Measurements from ENCODE around the gene ART1.
"Not testable (repeated sequence)": the region's sequence is repeated elsewhere in the genome, so short reads cannot be mapped to it uniquely, and the experiment has no call there.

The ART1 gene, protein sequence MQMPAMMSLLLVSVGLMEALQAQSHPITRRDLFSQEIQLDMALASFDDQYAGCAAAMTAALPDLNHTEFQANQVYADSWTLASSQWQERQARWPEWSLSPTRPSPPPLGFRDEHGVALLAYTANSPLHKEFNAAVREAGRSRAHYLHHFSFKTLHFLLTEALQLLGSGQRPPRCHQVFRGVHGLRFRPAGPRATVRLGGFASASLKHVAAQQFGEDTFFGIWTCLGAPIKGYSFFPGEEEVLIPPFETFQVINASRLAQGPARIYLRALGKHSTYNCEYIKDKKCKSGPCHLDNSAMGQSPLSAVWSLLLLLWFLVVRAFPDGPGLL

DNA sequence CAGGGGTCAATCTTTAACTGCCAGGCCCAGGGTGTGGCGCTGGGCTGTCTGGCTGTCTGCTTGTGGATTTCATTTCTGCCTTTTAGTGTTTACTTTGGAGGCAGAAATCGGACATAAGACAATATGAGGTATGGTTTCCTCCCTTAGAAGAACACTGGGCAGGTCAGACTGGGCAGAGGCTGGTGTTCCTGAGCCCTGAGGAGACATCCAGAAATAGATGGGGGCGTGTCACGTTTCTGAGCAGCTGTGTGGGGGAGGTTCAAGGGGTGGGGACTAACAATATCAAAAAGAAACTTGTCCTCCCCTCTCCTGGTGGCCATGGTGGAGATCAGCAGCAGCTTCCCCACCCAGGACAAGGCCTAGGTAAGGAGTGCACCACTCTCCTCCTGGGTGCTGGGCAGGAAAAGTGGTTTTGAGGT lies at the start of gene ART1:
Gene ART1, plus strand, starts transcription at position 312 of the 419 bp plus-strand sequence. CDS start 14,086 bp downstream, outside the sequence.
- DNase-seq (ENCODE audit: low spot score), result peak; percentile 22

DNA sequence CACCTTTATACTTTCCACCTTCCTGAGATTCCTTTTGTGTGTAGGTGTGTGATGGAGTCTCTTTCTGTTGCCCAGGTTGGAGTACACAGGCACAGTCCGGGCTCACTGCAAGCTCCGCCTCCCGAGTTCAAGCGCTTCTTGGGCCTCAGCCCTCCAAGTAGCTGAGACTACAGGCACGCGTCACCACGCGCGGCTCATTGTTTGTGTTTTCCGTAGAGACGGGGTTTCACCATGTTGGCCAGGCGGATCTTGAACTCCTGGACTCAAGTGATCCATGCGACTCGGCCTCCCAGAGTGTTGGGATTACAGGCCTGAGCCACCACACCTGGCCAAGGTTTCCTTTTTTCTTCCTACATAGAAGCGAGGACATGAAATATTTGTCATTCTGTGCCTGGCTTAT lies 47.2 kb upstream of the ART1 start:
- not testable (repeated sequence) for DNase-seq (ENCODE audit: low spot score)

DNA sequence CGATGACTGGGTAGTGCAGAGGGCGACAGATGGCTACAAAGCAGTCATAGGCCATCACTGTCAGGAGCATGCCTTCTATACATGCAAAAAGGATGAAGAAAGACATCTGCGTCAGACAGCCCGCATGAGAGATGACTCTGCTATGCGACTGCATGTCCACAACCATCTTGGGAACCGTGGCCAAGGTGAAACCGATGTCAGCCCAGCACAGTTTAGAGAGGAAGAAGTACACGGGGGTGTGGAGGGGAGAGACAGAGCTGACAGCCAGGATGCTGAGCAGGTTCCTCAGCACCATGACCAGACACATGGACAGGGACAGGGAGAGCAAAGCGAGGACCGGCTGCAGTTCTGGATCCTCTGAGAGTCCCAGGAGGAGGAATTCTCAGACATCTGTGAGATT lies 44.7 kb upstream of the ART1 start:
- not testable (repeated sequence) for DNase-seq (ENCODE audit: low spot score)

DNA sequence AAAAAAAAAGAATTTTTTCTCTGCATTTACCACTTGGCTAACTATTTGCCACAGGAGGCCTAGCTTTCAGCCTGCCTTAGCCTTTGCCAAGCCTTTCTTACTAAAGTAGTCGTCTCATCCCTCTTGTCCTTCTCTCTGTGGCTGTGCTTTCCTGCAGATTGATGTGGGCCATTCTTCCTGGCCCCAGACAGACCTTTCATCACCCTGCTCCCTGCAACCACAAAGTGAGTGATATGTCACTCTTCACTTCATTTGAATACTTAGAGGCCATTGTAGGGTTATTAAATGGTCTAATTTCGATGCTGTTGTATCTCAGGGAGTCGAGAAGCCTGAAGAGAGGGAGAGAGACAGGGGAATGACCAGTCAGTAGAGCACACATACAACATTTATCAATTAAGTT lies 40.8 kb upstream of the ART1 start:
- no peak for DNase-seq (ENCODE audit: low spot score)

DNA sequence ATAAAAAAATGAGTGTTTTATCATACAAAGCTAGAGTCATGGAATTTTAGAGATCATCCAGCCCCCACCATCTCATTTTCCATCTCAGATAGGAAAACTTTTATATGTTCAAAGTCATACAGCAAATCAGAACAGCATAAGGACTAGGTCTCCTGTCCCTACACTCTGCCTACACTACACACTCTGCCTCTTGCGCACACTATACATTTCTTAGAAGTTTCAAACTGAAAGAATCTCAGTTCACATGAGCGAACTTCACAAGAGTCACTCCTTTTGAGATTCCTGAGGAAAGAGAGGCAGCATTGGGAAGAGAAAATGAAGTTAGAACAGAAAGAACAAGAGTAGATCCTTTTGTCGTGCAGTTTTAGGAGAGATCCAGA lies 39.7 kb upstream of the ART1 start:
- no peak for DNase-seq (ENCODE audit: low spot score)

DNA sequence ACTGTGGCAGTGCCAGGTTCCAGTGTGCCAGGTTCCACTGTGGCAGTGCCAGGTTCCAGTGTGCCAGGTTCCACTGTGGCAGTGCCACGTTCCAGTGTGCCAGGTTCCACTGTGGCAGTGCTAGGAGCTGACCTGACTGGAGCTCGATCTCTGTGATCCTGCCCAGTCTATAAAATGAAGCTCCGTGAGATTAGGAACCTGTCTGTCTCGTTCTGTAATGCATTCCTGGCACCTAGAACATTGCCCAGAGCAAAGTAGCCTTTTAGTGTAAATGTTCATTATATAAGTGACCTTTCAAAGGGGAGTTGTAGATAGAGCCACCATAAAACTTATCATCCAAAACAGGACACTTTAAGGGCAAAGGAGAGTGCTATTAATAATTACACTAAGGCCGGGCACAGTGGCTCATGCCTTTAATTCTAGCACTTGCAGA lies 39.1 kb upstream of the ART1 start:
- DNase-seq (ENCODE audit: low spot score), result no peak

DNA sequence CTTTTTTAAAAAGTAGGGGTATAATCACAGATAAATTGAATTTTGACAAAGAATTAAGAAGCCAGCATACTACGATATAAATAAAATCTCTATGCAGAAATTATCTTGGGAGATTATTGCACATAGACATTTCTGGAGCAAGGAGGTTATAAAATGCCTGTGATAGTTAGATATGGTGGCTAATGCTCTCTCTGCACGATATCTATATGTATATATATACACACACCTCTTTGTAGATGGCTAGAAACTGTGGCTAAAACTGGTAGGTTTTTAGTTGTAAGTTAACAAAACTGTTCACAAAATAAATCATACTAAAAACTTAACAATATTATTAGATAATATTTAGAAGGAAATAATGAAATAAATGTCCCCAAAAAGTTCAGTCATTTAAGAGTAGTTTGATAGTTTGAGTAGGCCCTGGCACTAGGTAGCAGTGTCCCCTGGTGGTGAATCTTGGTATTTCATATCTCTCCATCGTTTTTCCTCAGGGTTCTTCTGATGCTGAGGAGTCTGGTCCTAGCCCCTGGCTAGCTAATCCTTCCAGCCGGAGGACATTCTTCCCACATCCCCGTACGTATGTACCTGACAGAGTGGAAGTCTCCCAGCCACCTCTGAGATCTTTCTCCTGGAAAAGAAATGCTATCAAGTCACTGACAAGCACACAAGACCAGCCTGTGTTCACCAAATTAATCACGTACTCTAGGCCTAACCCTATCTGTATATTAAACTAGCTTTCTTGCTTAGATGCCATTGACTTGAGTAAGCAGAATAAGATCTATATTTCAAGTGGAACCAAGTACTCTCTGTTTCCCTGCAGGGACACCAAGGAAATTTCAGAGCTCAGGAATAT lies 35.3 kb upstream of the ART1 start:
- DNase-seq (ENCODE audit: low spot score), result peak; percentile 53

DNA sequence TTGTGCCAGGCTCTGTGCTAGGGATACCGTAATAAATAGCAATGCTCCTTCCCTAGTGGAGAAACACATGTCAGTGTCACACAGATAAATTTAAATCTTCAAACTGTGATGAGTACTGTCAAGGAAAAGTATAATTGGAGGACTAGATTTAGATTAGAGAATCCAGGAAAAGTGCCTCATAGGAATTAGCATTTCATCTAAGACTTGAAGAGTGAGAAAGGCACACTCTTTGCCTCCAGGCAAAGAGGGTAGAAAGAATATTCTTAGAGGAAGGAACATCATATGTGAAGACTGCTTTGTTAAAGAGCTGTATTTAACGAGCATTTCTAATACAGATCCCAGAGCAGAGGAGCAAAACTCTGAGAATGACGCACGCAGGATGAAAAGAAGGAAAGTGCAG lies 34.1 kb upstream of the ART1 start:
- no peak for DNase-seq (ENCODE audit: low spot score)

DNA sequence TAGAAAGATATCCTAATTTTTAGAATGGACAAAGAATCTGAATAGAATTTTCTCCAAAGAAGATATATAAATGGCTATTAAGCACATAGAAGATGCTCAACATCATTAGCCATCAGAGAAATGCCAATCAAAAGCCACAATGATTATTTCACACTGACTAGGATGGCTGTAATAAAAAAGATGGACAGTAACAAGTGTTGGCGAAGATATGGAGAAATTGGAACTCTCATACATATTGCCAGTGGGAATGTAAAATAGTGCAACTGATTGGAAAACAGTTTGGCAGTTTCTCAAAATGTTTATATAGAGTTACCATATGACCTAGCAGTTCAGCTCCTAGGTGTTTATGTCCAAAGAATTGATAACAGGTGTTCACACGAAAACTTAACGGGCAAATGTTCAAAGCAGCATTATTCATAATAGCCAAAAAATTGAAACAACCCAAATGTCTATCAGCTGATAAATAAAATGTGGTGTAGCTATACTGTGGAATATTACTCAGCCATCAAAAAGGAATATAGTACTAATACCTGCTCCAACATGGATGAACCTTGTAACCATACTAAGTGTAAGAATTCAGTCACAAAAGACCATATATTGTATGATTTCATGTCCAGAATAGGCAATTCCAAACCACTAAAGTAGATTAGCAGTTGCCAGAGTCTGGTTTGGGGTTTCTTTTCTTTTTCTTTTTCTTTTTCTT lies 32.8 kb upstream of the ART1 start:
- DNase-seq (ENCODE audit: low spot score), result no peak

DNA sequence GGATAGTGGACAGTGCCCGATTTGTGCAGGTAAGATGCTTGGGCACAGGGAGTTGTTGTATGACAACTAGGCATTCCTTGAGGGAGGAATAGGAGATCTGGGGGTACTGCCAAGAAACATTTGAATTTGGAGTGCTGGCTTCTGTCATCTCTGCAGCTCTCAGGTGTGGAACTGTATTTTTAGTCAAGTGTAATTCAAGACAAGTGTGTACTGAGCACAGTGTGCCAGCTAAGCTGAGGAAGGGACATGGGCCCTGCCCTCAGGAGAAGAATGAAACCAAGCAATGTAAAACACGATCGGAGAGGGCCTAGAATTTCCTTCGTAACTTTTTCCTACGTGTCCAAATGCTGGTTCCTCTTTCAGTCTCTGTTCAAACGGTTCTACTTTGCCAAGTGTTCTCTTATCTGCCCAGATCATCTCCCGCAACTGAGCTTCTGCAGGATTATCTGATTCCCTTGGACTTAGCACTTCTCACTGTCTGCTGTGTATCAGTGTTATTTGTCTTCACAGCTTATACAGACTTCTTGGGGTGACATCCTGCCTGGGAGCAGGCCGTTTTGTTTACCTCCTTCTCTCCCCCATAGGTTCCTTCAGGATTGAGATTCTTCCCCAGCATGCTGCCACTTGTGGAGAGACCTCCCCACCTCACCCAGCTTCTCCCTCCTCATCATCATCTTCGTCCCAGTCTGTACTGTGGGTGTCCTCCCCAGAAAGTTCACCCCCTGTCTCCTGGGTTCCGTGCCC lies 30.8 kb upstream of the ART1 start:
- no peak for DNase-seq (ENCODE audit: low spot score)

DNA sequence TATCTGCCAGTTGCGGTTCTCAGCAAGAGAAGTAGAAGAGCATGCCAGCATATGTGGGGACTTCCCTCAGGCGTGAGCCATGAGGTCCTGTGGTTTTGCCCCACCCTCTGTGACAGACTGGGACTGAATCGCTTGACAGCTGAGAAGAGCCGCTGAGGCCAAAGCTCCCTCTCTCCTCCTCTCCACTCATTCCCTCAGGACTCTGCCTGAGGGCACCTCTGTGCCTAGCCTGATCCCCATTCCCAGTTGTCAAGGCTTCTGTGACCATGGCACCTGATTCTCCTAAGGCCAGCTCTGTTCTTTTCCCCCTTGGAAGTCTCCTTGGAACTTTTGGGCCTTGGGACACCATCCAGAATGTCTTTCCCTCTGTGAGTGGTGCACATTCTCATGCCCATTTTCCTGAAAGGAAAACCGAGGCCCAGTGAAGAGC lies 30.2 kb upstream of the ART1 start:
- no peak for DNase-seq (ENCODE audit: low spot score)

DNA sequence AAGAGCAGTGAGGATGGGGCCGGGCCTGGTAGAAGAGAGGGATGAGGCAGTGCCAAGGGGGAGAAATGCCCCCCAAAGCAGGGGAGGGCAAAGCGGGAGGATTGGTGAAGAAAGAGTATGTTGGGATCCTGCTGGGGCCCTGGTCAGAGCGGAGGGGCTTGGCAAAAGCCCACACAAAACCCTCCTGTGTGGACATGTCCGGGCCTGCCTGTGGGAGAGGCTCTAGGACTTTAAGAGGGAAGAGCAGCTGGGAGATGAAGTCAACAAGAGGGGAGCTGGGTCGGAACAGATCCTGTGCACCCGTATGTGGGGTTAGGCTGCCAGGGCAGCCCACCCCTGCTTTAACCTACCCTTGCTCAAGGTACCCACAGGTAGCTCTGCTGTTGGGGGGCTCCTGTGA lies 28.9 kb upstream of the ART1 start:
- DNase-seq (ENCODE audit: low spot score), result no peak

DNA sequence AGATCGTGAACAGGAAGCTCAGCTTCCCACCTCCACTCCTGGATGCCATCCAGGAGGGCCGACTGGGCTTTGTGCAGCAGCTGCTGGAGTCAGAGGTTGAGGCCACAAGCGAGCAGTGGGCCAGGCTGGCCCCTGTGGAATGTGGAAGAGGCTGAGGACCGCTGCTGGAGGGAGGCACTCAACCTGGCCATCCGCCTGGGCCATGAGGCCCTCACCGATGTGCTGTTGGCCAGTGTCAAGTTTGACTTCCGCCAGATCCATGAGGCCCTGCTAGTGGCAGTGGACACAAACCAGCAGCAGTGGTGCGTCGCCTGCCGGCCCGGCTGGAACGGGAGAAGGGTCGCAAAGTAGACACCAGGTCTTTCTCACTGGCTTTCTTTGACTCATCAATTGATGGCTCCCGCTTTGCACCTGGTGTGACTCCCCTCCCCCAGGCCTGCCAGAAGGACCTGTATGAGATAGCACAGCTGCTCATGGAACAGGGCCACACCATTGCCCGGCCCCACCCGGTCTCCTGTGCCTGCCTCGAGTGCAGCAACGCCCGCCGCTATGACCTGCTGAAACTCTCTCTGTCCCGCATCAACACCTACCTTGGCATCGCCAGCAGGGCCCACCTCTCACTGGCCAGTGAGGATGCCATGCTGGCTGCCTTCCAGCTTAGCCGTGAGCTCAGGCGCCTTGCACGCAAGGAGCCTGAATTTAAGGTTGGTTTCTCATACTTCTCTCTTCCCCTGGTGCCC lies 28.0 kb upstream of the ART1 start:
- no peak for DNase-seq (ENCODE audit: low spot score)

DNA sequence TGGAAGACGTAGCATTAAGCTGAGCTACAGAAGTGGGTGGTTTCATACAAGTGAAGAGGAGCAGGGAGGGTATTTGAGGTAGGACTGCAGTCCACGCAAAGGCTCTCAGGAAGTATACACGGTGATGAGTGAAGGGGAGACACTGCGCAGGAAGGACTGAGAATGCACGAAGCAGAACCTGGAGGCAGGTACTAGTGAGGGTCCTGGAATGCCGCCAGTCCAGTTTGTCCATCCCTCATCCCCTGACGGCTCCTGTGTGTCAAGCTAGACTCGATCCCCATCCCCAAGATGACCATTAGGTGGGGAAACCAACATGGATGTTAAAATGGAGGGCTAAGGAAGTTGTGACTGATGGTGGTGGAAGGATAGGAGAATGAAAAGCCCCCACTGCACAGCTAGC lies 26.9 kb upstream of the ART1 start:
- DNase-seq (ENCODE audit: low spot score), result no peak

DNA sequence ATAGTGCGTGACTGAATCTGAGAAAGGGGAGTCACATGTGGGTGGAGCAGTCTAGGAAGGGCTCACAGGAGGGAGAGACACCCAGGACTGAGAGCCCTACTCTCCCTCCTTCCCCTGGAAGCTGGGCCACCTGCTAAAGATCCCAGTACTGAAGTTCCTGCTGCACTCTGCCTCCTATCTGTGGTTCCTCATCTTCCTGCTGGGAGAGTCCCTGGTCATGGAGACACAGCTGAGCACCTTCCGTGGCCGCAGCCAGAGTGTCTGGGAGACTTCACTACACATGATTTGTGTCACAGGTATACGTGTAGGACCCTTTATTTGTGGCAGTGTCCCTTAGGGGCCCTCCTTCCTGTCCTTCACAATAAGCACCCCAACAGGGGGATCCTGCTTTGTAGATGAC lies 22.4 kb upstream of the ART1 start:
- DNase-seq (ENCODE audit: low spot score), result no peak

DNA sequence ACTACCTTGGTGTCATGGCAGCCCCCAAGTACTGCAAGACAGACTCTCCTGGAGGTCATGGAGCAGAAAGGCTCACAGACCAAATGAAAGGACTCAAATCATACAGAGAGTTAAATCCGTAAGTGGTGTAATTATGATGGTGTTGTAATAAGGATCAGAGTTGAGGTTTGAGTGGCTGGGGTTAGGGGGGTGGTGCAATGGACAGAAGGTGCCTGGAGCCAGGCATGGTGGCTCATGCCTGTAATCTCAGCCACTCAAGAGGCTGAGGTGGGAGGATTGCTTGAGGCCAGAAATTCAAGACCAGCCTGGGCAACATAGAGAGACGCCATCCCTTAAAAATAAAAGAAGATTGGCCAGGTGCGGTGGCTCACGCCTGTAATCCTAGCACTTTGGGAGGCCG lies 21.8 kb upstream of the ART1 start:
- DNase-seq (ENCODE audit: low spot score), result no peak

DNA sequence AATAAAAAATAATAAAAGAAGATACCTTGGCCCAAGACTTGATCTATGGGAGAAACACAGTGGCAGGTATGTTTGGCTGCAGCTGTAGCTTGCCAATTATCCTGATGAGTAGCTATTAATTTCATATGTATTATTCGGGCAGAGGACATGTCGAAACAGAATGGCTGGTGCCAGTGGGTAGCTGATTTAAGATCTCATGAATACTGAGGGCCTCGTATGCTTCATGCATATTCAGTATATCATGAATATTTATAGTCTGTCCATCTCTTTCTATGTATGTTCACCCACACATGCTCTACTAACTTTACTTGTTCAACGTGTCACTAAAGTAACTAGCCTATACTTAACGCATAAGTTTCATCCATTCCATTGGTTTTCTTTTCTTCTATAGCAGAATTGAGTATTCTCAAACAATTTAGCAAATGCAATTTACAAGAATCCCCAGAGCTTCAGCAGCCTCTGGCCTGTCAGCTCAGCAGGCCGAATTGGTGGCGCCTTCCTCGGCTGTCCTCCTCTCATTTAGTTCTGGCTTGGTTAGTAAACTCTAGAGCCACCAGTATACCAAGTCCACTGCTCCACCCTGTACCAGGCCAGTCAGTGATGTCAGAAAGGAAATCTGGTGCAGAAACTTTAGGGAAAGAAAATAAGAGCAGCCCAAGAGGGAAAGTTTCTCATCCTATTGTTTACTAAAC lies 21.0 kb upstream of the ART1 start:
- DNase-seq (ENCODE audit: low spot score), result no peak

DNA sequence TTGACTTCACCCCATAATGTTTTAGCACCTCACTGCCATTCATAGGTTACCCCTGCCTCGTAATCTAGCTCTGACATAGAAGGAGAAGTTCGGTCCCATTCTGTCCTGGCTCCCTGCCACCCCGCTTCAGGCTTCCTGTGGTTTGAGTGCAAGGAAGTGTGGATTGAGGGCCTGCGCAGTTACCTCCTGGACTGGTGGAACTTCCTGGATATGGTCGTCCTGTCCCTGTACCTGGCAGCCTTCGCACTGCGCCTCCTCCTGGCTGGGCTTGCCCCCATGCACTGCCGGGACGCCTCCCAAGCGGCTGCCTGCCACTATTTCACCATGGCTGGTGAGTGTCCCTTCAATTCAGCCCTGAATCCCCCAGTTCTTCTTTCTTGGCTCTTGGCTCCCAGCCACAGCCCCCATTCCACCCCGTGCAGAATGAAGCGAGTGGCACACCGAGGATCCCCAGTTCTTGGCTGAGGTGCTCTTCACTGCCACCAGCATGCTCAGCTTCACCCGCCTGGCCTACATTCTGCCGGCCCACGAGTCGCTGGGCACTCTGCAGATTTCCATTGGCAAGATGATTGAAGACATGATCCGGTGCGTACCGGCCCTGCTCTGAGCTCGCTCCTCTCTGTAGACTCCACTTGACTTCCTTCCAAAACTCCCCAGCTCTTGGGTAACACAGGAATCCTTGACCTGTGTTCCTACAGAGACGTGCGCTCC lies 18.5 kb upstream of the ART1 start:
- no peak for DNase-seq (ENCODE audit: low spot score)

DNA sequence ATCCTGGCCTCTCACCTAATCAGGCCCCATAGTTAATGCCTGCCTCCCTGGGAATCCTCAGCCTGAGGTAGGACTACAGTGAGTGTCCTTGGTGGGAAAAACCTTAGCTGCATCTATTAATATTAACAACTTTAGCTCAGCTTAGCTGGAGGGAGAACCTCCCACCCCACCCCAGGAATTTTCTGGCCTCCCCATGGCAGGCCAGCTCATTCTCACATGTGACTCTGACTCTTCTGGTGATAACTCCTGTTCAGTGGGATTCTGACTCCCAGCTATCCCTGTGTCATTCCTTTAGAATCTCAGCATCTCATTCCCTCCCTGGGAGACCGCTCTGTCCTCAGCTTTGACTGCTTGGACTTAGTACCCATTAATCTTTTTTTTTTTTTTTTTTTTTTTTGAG lies 17.6 kb upstream of the ART1 start:
- DNase-seq (ENCODE audit: low spot score), result peak; percentile 82

DNA sequence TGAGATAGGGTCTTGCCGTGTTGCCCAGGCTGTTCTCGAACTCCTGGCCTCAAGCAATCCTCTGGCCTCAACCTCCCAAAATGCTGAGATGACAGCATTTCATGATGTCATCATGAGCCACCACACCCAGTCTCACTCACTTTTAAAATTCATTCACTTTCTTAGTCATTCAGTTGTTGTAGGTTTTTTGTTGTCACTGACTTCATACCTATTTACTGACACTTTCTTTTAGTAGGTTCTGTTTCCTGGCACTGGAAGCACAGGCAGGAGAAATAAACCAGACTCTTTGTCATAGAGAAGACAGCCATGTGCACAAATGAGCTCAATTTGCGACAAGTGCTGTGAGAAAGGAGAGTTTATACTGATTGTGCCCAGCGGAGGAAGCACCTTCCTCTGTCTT lies 13.6 kb upstream of the ART1 start:
- DNase-seq (ENCODE audit: low spot score), result no peak

Measured in hepatic stellate cell (primary cell).